GM10266 (cell line): Measurements from ENCODE around the gene ISOC2.
"Not testable (repeated sequence)": the region's sequence is repeated elsewhere in the genome, so short reads cannot be mapped to it uniquely, and the experiment has no call there.

Source experiments
- DNase-seq: peaks from one replicate; pipeline ENCODE4 v3.0.0; 2012; ENCODE audit errors: extremely low spot score
- TF ChIP-seq, protein P1 (sequence below): IDR thresholded peaks from 2 replicates; pipeline ENCODE4 v1.5.1; 2012; ENCODE audit warnings: mild to moderate bottlenecking, low read depth; ENCODE audit not compliant: control insufficient read depth, insufficient read depth; ENCODE audit errors: missing control alignments

The ISOC2 gene

DNA sequence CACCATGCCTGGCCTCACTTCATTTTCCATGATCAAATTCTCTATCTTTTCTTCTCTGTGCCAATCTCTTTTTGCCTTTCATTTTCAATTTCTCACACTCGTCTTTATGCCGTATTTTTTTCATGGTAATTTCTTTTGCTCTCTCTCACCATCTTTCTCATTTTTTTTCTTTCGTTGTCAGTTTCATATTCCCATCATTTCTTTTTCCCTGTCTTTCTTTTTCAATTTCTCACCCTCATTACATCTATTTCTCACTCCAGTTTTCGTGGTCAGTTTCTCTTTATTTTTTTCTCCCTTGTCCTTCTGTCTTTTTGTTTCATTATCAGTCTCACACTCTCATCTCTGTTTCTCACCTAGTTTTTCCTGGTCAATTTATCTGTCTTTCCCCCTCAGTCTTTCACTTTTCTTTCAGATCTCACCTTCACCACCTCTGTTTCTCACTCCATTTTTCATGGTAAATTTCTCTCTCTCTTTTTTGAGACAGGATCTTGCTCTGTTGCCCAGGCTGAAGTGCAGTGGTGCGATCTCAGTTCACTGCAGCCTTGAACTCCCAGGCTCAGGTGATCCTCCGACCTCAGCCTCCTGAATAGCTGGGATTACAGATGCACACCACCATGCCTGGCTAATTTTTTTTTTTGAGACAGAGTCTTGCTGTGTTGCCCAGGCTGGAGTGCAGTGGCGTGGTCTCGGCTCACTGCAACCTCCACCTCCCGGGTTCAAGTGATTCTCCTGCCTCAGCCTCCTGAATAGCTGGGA, 40.9 kb upstream of the ISOC2 start:
- DNase-seq: no peak
- TF ChIP-seq, protein P1, sequence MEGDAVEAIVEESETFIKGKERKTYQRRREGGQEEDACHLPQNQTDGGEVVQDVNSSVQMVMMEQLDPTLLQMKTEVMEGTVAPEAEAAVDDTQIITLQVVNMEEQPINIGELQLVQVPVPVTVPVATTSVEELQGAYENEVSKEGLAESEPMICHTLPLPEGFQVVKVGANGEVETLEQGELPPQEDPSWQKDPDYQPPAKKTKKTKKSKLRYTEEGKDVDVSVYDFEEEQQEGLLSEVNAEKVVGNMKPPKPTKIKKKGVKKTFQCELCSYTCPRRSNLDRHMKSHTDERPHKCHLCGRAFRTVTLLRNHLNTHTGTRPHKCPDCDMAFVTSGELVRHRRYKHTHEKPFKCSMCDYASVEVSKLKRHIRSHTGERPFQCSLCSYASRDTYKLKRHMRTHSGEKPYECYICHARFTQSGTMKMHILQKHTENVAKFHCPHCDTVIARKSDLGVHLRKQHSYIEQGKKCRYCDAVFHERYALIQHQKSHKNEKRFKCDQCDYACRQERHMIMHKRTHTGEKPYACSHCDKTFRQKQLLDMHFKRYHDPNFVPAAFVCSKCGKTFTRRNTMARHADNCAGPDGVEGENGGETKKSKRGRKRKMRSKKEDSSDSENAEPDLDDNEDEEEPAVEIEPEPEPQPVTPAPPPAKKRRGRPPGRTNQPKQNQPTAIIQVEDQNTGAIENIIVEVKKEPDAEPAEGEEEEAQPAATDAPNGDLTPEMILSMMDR: no peak

DNA sequence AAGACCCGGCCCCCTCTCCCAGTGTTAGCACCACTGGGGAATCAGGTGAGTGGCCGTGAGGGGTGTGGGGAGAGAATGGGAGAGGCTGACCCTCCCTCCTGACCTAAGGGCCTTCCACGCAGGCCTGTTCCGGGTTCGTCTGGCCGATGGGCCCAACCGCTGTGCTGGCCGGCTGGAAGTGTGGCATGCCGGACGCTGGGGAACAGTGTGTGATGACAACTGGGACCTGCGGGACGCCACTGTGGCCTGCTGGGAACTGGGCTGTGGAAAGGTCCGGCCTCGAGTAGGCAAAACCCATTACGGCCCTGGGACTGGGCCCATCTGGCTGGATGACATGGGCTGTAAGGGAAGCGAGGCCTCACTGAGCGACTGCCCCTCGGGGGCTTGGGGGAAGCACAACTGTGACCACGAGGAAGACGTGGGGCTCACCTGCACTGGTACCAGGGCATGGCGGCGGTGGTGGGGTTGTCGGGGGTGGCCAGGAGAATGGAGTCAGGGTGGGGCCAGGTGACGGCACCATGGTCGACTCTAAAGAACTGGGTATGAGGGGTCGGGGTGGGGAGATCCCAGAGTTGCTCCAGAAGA, 39.0 kb upstream of the ISOC2 start:
- TF ChIP-seq, protein P1: no peak
- DNase-seq: no peak

DNA sequence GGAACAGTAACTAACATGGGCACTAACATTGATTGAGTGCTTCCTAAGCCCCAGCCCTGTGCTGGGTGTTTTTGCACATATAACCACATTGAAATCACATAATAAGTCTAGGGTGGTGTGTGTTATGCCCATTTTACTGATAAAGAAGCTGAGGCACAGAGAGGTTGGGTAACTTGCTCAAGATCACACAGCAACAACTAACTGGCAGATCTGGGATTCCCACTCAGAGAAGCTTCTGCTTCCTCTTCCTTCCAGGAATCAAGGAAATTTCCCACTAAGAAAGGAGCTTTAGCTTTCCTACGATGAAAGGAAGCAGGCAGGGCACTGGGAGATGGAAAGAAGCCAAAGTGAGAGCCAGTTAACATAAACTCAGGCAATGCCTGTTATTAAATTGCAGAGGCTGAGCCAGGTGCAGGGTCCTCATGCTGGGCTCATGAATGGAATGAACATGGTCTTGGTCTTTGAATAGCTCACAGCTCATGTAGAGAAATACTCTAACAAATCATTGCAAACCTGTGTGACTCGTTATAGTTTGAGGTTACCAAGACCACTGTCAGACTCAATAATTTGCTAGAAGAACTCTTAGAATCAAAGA, 36.9 kb upstream of the ISOC2 start:
- DNase-seq: no peak
- TF ChIP-seq, protein P1: no peak

DNA sequence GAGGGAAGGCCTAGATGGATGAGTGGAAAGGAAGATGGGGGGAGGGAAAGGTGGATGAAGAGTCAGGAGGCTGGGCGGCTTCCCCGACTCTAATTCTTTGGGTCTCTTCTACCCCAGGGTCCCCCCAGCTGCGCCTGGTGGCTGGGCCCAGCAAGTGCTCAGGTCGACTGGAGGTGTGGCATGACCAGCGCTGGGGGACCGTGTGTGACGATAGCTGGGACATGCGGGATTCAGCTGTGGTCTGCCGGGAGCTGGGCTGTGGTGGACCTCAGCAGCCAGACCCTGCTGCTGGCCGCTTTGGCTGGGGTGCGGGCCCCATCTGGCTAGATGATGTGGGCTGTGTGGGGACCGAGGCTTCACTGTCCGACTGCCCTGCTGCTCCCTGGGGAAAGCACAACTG, 36.3 kb upstream of the ISOC2 start:
- DNase-seq: no peak
- TF ChIP-seq, protein P1: no peak

DNA sequence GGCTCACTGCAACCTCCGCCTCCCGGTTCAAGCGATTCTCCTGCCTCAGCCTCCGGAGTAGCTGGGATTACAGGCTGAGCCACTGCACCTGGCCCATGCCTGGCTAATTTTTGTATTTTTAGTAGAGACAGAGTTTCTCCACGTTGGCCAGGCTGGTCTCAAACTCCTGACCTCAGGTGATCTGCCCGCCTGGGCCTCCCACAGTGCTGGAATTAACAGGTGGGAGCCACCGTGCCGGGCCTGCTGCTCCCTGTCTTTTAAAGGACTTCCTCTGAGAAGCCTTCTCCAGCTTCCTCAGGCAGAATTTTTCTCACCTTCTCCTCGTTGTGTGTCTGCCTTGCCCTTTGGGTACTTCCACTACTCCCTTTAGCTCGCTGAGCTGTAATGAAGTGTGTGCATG, 35.4 kb upstream of the ISOC2 start:
- not testable (repeated sequence) for DNase-seq

DNA sequence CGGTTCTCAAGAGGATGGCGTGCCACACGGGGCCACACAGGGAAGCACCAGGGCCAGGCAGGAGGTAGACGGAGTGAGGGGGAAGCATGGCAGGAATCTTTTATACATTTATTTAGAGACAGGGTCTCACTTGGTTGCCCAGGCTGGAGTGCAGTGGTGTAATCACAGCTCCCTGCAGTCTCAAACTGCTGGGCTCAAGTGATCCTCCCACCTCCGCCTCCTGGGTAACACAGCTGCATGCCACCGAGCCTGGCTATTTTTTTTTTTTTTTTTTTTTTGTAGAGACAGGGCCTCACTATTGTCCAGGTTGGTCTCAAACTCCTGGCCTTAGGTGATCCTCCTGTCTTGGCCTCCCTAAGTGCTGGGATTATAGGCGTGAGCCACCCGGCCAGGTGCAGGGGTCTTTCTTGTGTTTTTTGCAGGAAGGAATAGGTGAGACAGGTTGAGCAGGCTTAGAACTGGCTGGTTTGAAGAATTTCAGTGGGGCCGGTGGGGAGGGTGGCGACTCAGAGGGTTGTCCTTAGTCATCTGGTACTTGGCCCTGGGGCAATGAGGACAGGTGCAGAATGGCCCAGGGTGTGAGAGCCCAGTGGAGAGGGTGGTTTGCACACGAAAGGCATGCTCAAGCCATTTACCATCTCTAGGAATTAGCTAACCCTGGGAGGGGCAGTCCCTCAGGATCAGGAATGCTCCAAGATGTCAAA, 34.4 kb upstream of the ISOC2 start:
- no peak for DNase-seq

DNA sequence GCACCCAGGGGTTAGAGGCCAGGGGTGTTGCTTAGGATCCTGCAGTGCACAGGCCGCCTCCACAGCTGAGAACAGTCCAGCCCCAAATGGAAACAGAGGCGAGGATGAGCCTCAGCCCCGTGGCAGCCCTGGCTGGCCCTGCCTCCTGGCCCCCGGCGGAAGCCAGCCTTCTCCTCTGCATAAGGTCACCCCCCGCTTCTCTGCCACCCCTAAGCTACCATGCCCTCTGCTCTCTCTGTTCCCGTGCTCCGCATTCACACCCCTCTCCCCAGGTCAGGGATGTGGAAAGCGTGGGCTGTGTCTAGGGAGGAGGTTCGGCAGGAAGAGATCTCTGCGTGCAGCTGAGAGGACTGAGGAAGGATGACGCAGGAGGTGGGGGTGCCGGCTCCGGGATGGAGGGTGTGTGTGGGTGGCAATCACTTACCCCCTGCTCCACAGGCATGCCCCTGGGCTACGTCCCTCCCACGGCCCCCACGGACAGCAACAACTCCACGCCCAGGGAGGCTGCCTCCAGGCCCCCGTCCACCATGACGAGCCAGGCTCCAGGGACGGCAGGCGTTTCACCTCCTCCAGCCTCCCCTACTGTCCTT, 32.8 kb upstream of the ISOC2 start:
- no peak for DNase-seq
- TF ChIP-seq, protein P1: no peak

More for the DNA sequence above, 34.4 kb upstream of the ISOC2 start:
- TF ChIP-seq, protein P1: no peak
